MM.1S (cell line): Measurements from ENCODE around the gene IPO11.

Experiments used
- DNase-seq: peaks from one replicate; pipeline ENCODE4 v3.0.0-alpha.2; 2015
- H2AFZ ChIP-seq: fragments of 300-600 bp; sonication (generic); 2 replicates; pipeline ENCODE4 v1.6.0; 2016; ENCODE audit warnings: antibody characterized with exemption, low read length
- H3F3A ChIP-seq: fragments of 300-600 bp; sonication (generic); 2 replicates; pipeline ENCODE4 v1.6.1; 2016; ENCODE audit warnings: mild to moderate bottlenecking, antibody characterized with exemption, low read length, moderate library complexity, mixed read lengths; ENCODE audit not compliant: insufficient read depth
- H3K27ac ChIP-seq: fragments of 300-600 bp; sonication (generic); 2 replicates; pipeline ENCODE4 v1.5.1; 2016; ENCODE audit warnings: mild to moderate bottlenecking, low read length
- H3K27me3 ChIP-seq: fragments of 300-600 bp; sonication (generic); replicated peaks from 2 replicates; pipeline ENCODE4 v1.6.0; 2016; ENCODE audit warnings: low read length; ENCODE audit not compliant: insufficient read depth
- H3K36me3 ChIP-seq: fragments of 300-600 bp; sonication (generic); replicated peaks from 2 replicates; pipeline ENCODE4 v1.6.1; 2016; ENCODE audit warnings: mild to moderate bottlenecking, low read length, mixed read lengths; ENCODE audit not compliant: insufficient read depth
- H3K4me1 ChIP-seq: fragments of 300-600 bp; sonication (generic); 2 replicates; pipeline ENCODE4 v1.6.1; 2016; ENCODE audit warnings: low read length, mixed read lengths
- H3K4me2 ChIP-seq: fragments of 300-600 bp; sonication (generic); 2 replicates; pipeline ENCODE4 v1.6.0; 2016; ENCODE audit warnings: low read depth, low read length
- H3K4me3 ChIP-seq: fragments of 300-600 bp; sonication (generic); 2 replicates; pipeline ENCODE4 v1.5.1; 2016; ENCODE audit warnings: low read length, mixed read lengths
- H3K79me2 ChIP-seq: fragments of 300-600 bp; sonication (generic); 2 replicates; pipeline ENCODE4 v1.6.1; 2016; ENCODE audit warnings: mixed run types, low read length, mixed read lengths
- H3K9ac ChIP-seq: fragments of 300-600 bp; sonication (generic); 2 replicates; pipeline ENCODE4 v1.6.1; 2016; ENCODE audit warnings: low read length, mixed read lengths
- H3K9me2 ChIP-seq: fragments of 300-600 bp; sonication (generic); replicated peaks from 2 replicates; pipeline ENCODE4 v1.6.1; 2016; ENCODE audit warnings: mild to moderate bottlenecking, low read length, mixed read lengths; ENCODE audit not compliant: insufficient read depth
- H3K9me3 ChIP-seq: fragments of 300-600 bp; sonication (generic); replicated peaks from 2 replicates; pipeline ENCODE4 v1.6.1; 2016; ENCODE audit warnings: mild to moderate bottlenecking, low read length, mixed read lengths; ENCODE audit not compliant: insufficient read depth
- H4K20me1 ChIP-seq: fragments of 300-600 bp; sonication (generic); 2 replicates; pipeline ENCODE4 v1.6.1; 2016; ENCODE audit warnings: mild to moderate bottlenecking, low read length, moderate library complexity, mixed read lengths; ENCODE audit not compliant: insufficient read depth
- EZH2 ChIP-seq: fragments of 300-600 bp; sonication (generic); optimal IDR thresholded peaks from 2 replicates; pipeline ENCODE3; 2017; ENCODE audit warnings: low read depth, mild to moderate bottlenecking, antibody characterized with exemption, low read length, mixed read lengths
- EZH2phosphoT487 ChIP-seq: fragments of 300-600 bp; sonication (generic); IDR thresholded peaks from 2 replicates; pipeline ENCODE4 v1.6.1; 2018; ENCODE audit warnings: antibody characterized with exemption, low read length
- TF ChIP-seq, protein P1 (sequence below): fragments of 300-600 bp; sonication (generic); IDR thresholded peaks from 2 replicates; pipeline ENCODE4 v1.5.1; 2016; ENCODE audit warnings: antibody characterized with exemption, low read length, mixed read lengths

IPO11 gene

DNA sequence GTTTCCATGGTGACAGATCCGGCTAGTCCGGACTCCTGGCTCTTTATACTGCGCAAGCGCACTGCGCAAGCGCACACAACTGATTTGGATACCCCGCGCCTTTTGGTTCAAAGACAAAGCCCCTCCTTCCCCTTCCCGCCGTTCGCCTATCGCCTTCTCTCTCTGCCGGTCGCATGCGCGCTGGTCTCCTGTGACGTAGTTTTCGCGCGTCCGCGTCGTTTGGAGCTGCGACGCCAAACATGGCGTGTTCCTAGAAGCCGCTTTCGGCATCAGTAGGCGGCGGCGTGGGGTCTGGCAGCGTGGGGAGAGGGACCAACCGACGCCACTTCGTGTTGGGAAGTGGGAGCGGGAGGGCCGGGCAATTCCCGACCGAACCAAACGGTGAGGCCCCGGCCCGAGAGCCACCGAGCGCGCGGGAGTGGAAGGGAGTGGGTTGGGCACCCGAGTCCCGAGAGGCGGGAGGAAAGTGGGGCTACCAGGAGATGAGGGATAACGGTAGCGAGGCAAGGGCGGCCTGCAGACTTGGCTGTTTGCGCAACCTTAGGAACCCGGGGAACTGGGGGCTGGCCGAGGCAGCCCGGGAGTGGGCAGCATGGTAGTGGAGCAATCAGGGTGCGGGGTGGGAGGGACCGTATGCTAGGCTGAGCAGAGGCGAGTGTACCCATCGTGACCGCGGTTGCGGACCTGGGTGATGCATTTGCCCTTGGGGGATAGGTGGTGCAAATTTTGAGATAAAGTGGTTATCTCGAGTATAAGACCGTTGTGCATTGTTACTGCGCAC lies at the start of gene IPO11:
TSS of gene IPO11 (plus strand) at position 215 of the 781 bp plus-strand sequence. CDS start 24,517 bp downstream, outside the sequence.
- Histone ChIP-seq H3K9me2 (no peaks in the 10 kb centered on the region), H3F3A (no peaks in the 10 kb centered on the region), H4K20me1 (no peaks in the 10 kb centered on the region), H3K9me3 (no peaks in the 10 kb centered on the region), H3K27me3 (no peaks in the 10 kb centered on the region), H3K79me2 (peaks cover 52% of the 10 kb centered on the region), H3K4me1 (peaks cover 12% of the 10 kb centered on the region), H3K4me3 (peak within 1 kb of the TSS; percentile 87), H3K9ac (peak within 1 kb of the TSS; percentile 80), H3K4me2 (peak within 1 kb of the TSS; percentile 95), H3K36me3 (no peaks in the 10 kb centered on the region), H2AFZ (peak within 1 kb of the TSS; percentile 87), H3K27ac (peak within 1 kb of the TSS; percentile 43; the same call in 1 of the 2 replicates)
- peak; percentile 99 for DNase-seq
- no peak for TF ChIP-seq EZH2phosphoT487
- no peak for TF ChIP-seq EZH2
- TF ChIP-seq, protein P1, sequence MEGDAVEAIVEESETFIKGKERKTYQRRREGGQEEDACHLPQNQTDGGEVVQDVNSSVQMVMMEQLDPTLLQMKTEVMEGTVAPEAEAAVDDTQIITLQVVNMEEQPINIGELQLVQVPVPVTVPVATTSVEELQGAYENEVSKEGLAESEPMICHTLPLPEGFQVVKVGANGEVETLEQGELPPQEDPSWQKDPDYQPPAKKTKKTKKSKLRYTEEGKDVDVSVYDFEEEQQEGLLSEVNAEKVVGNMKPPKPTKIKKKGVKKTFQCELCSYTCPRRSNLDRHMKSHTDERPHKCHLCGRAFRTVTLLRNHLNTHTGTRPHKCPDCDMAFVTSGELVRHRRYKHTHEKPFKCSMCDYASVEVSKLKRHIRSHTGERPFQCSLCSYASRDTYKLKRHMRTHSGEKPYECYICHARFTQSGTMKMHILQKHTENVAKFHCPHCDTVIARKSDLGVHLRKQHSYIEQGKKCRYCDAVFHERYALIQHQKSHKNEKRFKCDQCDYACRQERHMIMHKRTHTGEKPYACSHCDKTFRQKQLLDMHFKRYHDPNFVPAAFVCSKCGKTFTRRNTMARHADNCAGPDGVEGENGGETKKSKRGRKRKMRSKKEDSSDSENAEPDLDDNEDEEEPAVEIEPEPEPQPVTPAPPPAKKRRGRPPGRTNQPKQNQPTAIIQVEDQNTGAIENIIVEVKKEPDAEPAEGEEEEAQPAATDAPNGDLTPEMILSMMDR = no peak

DNA sequence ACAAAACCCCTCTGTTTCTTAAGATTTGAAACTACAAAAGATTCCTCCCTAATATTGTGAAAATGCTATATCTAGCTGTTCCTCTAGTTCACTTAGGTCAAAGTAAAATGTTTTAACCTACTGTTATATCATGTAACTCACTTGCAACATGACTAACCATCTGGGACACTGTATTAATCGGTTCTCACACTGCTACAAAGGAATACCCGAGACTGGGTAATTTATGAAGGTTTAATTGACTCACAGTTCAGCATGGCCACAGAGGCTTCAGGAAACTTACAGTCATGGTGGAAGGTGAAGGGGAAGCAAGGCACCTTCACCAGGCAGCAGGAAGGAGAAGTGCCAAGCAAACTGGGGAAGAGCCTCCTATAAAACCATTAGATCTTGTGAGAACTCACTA lies 43.5 kb upstream of the IPO11 start:
- H3K27me3 ChIP-seq = no peaks in the 10 kb centered on the region
- H3K9me3 ChIP-seq = no peaks in the 10 kb centered on the region
- no peaks in the 10 kb centered on the region for H3K79me2 ChIP-seq
- TF ChIP-seq EZH2 = no peak
- TF ChIP-seq EZH2phosphoT487 = no peak
- TF ChIP-seq, protein P1 = no peak
- H3K27ac ChIP-seq = no peak overlapping the region
- no peak for DNase-seq
- no peaks in the 10 kb centered on the region for H3K9me2 ChIP-seq
- no peaks in the 10 kb centered on the region; the same call in 1 of the 2 replicates for H3K36me3 ChIP-seq
- no peak overlapping the region for H3K9ac ChIP-seq
- H4K20me1 ChIP-seq = no peaks in the 10 kb centered on the region
- no peak overlapping the region for H2AFZ ChIP-seq
- H3K4me1 ChIP-seq = no peaks in the 10 kb centered on the region
- H3K4me3 ChIP-seq = no peak overlapping the region
- H3F3A ChIP-seq = no peaks in the 10 kb centered on the region
- H3K4me2 ChIP-seq = no peak overlapping the region

DNA sequence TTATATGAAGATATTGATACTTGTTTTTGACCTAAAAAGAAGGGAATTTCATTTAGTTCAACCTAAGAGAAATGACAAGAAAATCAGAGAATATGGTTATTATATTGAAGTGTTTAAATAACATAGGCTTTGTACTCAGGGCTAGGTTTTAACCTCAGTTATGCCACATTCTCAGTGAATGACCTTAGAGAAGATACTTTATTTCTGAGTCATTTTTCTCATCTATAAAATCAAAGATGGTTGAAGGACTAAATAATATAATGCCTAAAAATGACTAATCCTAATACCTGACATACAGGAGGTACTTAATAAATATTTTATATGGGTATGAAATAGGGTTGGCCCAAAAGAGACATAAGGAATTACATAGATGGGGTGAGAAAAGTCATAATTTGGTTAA lies 41.2 kb upstream of the IPO11 start:
- H2AFZ ChIP-seq = no peak overlapping the region
- H3F3A ChIP-seq = no peaks in the 10 kb centered on the region
- H3K27me3 ChIP-seq = no peaks in the 10 kb centered on the region
- H3K4me2 ChIP-seq = no peak overlapping the region
- no peak overlapping the region for H3K4me3 ChIP-seq
- no peaks in the 10 kb centered on the region for H3K9me2 ChIP-seq
- no peaks in the 10 kb centered on the region for H3K79me2 ChIP-seq
- no peaks in the 10 kb centered on the region for H3K36me3 ChIP-seq
- no peak overlapping the region for H3K9ac ChIP-seq
- TF ChIP-seq EZH2 = no peak
- TF ChIP-seq EZH2phosphoT487 = no peak
- TF ChIP-seq, protein P1 = no peak
- H4K20me1 ChIP-seq = no peaks in the 10 kb centered on the region
- H3K27ac ChIP-seq = no peak overlapping the region
- no peaks in the 10 kb centered on the region for H3K9me3 ChIP-seq
- H3K4me1 ChIP-seq = no peaks in the 10 kb centered on the region
- no peak for DNase-seq
